Measurements from ENCODE around the gene AKIP1. TPM values are rescaled to one million over a fixed set of nuclear protein-coding genes. Genes with fewer than 3 reads are reported as not detected.
"Not testable (repeated sequence)": the region's sequence is repeated elsewhere in the genome, so short reads cannot be mapped to it uniquely, and the experiment has no call there.

The AKIP1 gene
- total RNA-seq, 1 donor from 2014 or later = 23.2 TPM

- peak; percentile 79 to 84 for DNase-seq (ENCODE audit: low read depth in 2 of 2)
These were observed 6.3 kb downstream of the AKIP1 start for GRCh38 chr11:8917157-8917825.

GRCh38 chr11:8922691-8923090 is 11.7 kb downstream of the AKIP1 start:
- DNase-seq (ENCODE audit: low read depth in 2 of 2) = no peak

- DNase-seq (ENCODE audit: low read depth in 2 of 2) = no peak
These were observed 14.7 kb downstream of the AKIP1 start for GRCh38 chr11:8925711-8926110.

GRCh38 chr11:8926236-8926635 is 15.2 kb downstream of the AKIP1 start:
- no peak for DNase-seq (ENCODE audit: low read depth in 2 of 2)

- no peak for DNase-seq (ENCODE audit: low read depth in 2 of 2)
These were observed 16.2 kb downstream of the AKIP1 start for GRCh38 chr11:8927233-8927632.

GRCh38 chr11:8928205-8928604 is 17.2 kb downstream of the AKIP1 start:
- no peak for DNase-seq (ENCODE audit: low read depth in 2 of 2)

- DNase-seq (ENCODE audit: low read depth in 2 of 2) = no peak
These were observed 18.1 kb downstream of the AKIP1 start for GRCh38 chr11:8928981-8929615.

GRCh38 chr11:8930456-8931175 is 19.6 kb downstream of the AKIP1 start:
- DNase-seq (ENCODE audit: low read depth in 2 of 2) = no peak

GRCh38 chr11:8932564-8933180 is 21.7 kb downstream of the AKIP1 start, which contains the start of gene C11orf16:
Gene C11orf16, minus strand, starts transcription at chr11:8932947. Its CDS starts 639 bp downstream, at chr11:8932308.
- no peak for DNase-seq (ENCODE audit: low read depth in 2 of 2)

GRCh38 chr11:8933931-8934330 is 22.9 kb downstream of the AKIP1 start:
- DNase-seq (ENCODE audit: low read depth in 2 of 2) = no peak

GRCh38 chr11:8934742-8935488 is 23.9 kb downstream of the AKIP1 start:
- peak in 1 of 2 donors; percentile 69 for DNase-seq (ENCODE audit: low read depth in 2 of 2)

- DNase-seq (ENCODE audit: low read depth in 2 of 2) = not testable (repeated sequence)
These were observed 24.8 kb downstream of the AKIP1 start for GRCh38 chr11:8935789-8936188.

GRCh38 chr11:8937159-8937558 is 26.2 kb downstream of the AKIP1 start:
- DNase-seq (ENCODE audit: low read depth in 2 of 2) = no peak

GRCh38 chr11:8937659-8938058 is 26.7 kb downstream of the AKIP1 start:
- no peak for DNase-seq (ENCODE audit: low read depth in 2 of 2)

- DNase-seq (ENCODE audit: low read depth in 2 of 2) = peak in 1 of 2 donors; percentile 82
These were observed 30.5 kb downstream of the AKIP1 start for GRCh38 chr11:8941341-8942103.

- DNase-seq (ENCODE audit: low read depth in 2 of 2) = no peak
These were observed 31.6 kb downstream of the AKIP1 start, which contains the start of gene ASCL3 for GRCh38 chr11:8942518-8943066. Gene ASCL3, minus strand, starts transcription at chr11:8943016. Its CDS starts 4,855 bp downstream, at chr11:8938161.

GRCh38 chr11:8947230-8947943 is 36.4 kb downstream of the AKIP1 start:
- DNase-seq (ENCODE audit: low read depth in 2 of 2) = no peak

GRCh38 chr11:8948886-8949285 is 37.9 kb downstream of the AKIP1 start:
- DNase-seq (ENCODE audit: low read depth in 2 of 2) = no peak

- DNase-seq (ENCODE audit: low read depth in 2 of 2) = no peak
These were observed 45.9 kb downstream of the AKIP1 start for GRCh38 chr11:8956860-8957259.
